Activated CD4-positive, alpha-beta T cell treated with anti-CD3 and anti-CD28 coated beads for 36 hours (primary cell): Measurements from ENCODE around the gene SREBF1. TPM values are rescaled to one million over a fixed set of nuclear protein-coding genes. Genes with fewer than 3 reads are reported as not detected.
"Not testable (repeated sequence)": the region's sequence is repeated elsewhere in the genome, so short reads cannot be mapped to it uniquely, and the experiment has no call there.

Source experiments
- ATAC-seq: fragments of 200-7000 bp; cut with Tn5 transposase; one replicate; pipeline ENCODE4 v1.10.0; 2021; ENCODE audit warnings: mild to moderate bottlenecking, moderate library complexity
- CTCF ChIA-PET: fragments of 350-600 bp; sonication (Branson Sonifier 250); formaldehyde crosslinking; loops from one replicate; lab custom pipeline; 2021; ENCODE audit warnings: antibody characterized with exemption; lab: Charles Lee
- POLR2A ChIA-PET: fragments of 350-600 bp; sonication (Branson Sonifier 250); formaldehyde crosslinking; loops from one replicate; lab custom pipeline; 2021; ENCODE audit warnings: antibody characterized with exemption, inconsistent platforms; lab: Charles Lee
- DNase-seq: peaks from one replicate; pipeline ENCODE4 v3.0.0-alpha.2; 2020
- H3K27ac Mint-ChIP-seq: one replicate; pipeline ENCODE4 v1.8.0; 2021; ENCODE audit warnings: mixed read lengths
- H3K27me3 Mint-ChIP-seq: one replicate; pipeline ENCODE4 v1.8.0; 2021; ENCODE audit warnings: mixed read lengths
- H3K36me3 Mint-ChIP-seq: one replicate; pipeline ENCODE4 v1.8.0; 2021; ENCODE audit warnings: low read depth, mixed read lengths
- H3K4me1 Mint-ChIP-seq: one replicate; pipeline ENCODE4 v1.8.0; 2021; ENCODE audit warnings: mixed read lengths
- H3K4me3 Mint-ChIP-seq: one replicate; pipeline ENCODE4 v1.8.0; 2021; ENCODE audit warnings: mild to moderate bottlenecking, moderate library complexity, mixed read lengths
- H3K9me3 Mint-ChIP-seq: one replicate; pipeline ENCODE4 v1.8.0; 2021; ENCODE audit warnings: low read depth, mixed read lengths
- intact Hi-C, 2 experiments: fragments of 100-400 bp; cut with DNase I in 1 of 2; cut with micrococcal nuclease in 1 of 2; formaldehyde crosslinking; loops; one replicate each; pipeline versions ENCODE4 v1.14.2 to v1.15.1; 2022 to 2024; cut with DNase I, micrococcal nuclease
- total RNA-seq, 2 experiments: library from RNA; stranded (reverse); gene quantifications; one replicate each; pipeline ENCODE4 v1.2.3, GENCODE V29; 2021

The SREBF1 gene
- total RNA-seq, 2 experiments from 2014 or later = 87.6 to 97.2 TPM

DNA sequence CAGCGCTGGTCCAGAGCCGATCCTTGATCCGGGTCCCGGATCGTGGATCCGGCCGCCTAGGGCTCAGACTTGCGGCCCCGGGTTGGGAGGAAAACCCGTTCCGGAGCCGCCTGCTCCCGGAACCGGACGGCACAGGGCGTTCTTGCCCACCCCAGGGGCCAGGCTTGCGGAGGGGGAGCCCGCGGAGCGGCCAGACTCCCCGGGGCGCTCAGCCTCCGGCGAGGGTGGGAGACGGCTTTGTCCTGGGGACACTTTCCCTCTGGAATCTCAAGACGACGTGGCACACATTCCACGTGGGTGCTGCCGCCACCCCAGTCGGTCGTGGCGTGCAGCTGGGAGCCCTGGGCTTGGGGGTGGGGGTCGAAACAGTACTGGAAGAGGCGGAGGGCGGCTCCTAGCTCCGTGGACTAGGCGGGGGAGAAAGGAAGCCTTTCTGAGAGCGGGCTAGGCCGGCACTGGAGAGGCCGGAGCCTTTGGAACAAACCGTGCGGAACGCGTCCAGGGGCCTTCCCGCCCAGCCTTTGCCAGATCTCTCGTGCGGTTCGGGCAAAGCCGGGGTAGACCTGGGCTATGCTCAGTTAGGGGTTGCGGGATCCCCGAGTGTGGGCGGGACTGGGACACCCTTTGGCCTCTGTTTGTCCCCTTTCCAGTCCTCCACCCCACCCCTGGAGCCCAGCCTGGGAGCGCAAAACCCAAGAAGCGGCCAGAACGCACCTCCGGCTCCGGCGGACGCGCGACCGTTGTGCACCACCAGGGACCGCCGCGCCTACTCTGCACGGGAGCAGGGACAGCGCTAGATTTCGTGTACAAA lies 26.5 kb downstream of the SREBF1 start:
- no peak overlapping the region for H3K27ac Mint-ChIP-seq
- peaks cover 11% of the 10 kb centered on the region for H3K4me1 Mint-ChIP-seq
- CTCF ChIA-PET = interaction anchor here (0.8 to 4.1 kb wide), 2 partner anchors 43 to 44 kb away, joined by 4 to 23 read pairs; no protein-coding TSS in a partner anchor
- no peak overlapping the region for H3K4me3 Mint-ChIP-seq
- no peaks in the 10 kb centered on the region for H3K27me3 Mint-ChIP-seq
- peaks cover 16% of the 10 kb centered on the region for H3K36me3 Mint-ChIP-seq
- POLR2A ChIA-PET = no interaction called here
- intact Hi-C loops = loop anchor here in 1 of 2 experiments (2.0 kb wide), 1 partner anchor 43 kb away; no protein-coding TSS in a partner anchor
- ATAC-seq (no peak), DNase-seq (no peak)
- no peaks in the 10 kb centered on the region for H3K9me3 Mint-ChIP-seq

DNA sequence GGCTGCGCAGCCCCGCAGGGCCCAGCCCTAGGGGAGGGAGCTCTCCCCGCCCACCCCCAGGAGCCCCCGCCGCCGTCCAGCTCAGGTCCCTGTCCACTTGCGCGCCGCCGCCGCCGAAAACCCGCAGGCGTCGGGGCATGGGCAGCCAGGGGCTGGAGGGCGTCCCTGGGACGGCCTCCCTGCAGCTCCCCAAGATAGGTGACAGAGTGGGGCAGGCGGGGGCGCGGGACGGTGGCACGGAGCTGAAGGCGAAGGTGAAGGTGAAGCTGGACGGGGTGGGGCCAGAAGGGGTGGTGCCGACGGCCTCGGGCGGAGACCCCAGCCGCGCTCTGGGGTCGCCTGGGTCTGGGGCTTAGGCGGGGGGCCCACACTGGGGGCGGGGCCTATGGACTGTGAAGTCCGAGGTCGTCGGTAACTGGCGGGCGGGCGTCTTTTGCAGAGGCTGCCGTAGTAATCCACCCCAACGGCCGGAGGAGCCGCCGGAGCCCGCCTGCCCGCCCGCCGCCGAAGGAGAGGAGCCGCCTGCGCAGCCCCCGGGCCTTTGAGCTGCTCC lies 27.2 kb downstream of the SREBF1 start:
- ChIA-PET CTCF (interaction anchor here (0.8 to 1.0 kb wide), 2 partner anchors 44 to 51 kb away, joined by 3 to 4 read pairs; no protein-coding TSS in a partner anchor), POLR2A (no interaction called here)
- Mint-ChIP-seq H3K27me3 (no peaks in the 10 kb centered on the region), H3K36me3 (peaks cover 13% of the 10 kb centered on the region), H3K4me3 (no peak overlapping the region), H3K9me3 (no peaks in the 10 kb centered on the region), H3K27ac (no peak overlapping the region), H3K4me1 (peaks cover 11% of the 10 kb centered on the region)
- ATAC-seq (no peak), DNase-seq (no peak)
- intact Hi-C loops = loop anchor here in 1 of 2 experiments (2.0 kb wide), 1 partner anchor 43 kb away; no protein-coding TSS in a partner anchor

DNA sequence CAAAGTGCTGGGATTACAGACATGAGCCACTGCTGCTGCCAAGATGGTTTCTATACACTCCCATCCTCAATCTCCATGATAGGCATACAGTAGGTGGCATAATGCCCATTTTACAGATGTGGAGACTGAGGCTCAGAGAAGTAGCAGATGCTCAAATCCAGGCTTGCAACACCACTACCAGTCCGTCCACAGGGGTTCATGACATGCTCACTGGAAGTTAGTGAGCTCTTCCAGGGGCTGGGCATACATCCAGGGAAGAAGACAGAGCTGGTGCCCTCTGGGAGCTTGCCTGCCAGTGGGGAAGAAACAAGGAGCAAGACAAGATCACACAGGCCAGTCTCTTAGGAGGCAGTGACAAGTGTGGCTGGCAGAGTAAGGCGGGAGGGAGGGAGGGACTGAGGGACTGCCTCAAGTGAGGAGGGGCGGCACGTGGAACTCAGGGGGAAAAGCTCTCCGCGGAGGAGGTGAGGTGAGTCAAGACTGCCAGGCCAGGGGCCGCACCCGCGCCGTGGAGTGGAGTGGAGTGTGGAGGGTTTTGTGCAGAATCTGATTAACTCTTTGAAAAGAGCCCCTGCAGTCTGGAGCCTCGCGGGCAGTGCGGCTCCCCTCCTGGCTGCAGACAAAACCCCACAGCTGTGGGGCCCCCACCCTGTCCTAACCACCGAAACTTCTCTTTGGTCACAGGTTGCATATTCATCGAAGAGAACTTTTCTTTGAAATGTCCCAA lies 27.9 kb downstream of the SREBF1 start:
- no peak for DNase-seq
- H3K4me1 Mint-ChIP-seq = peaks cover 11% of the 10 kb centered on the region
- CTCF ChIA-PET = interaction anchor here (0.6 to 1.0 kb wide), 3 partner anchors 10 to 219 kb away, joined by 3 to 4 read pairs (median 3); no protein-coding TSS in a partner anchor
- H3K27ac Mint-ChIP-seq = no peak overlapping the region
- no peaks in the 10 kb centered on the region for H3K27me3 Mint-ChIP-seq
- H3K36me3 Mint-ChIP-seq = peaks cover 11% of the 10 kb centered on the region
- no peak for ATAC-seq
- POLR2A ChIA-PET = interaction anchor here (0.6 kb wide), 1 partner anchor 18 kb away, joined by 3 read pairs; no protein-coding TSS in a partner anchor
- intact Hi-C loops = no loop called here
- no peaks in the 10 kb centered on the region for H3K9me3 Mint-ChIP-seq
- no peak overlapping the region for H3K4me3 Mint-ChIP-seq

DNA sequence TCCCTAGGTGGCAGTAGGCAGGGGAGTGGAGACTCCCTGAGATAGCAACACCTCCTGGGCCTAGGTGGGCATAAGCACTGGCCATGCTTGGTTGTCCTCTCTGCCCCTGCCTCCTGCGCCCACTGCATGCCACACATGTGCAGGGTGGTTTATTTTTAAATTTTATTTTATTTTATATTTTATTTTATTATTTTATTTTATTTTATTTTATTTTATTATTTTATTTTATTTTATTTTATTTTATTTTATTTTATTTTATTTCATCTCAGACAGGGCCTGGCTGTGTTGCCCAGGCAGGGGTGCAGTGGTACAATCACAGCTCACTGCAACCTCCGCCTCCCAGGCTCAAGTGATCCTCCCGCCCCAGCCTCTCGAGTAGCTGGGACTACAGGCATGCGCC lies 28.6 kb downstream of the SREBF1 start:
- H3K4me3 Mint-ChIP-seq, intact Hi-C loops, H3K27ac Mint-ChIP-seq, ATAC-seq, H3K27me3 Mint-ChIP-seq, H3K9me3 Mint-ChIP-seq, DNase-seq: not testable (repeated sequence)
- POLR2A ChIA-PET = interaction anchor here (0.7 kb wide), 1 partner anchor 15 kb away, joined by 4 read pairs; no protein-coding TSS in a partner anchor
- peaks cover 11% of the 10 kb centered on the region for H3K36me3 Mint-ChIP-seq
- CTCF ChIA-PET = interaction anchor here (0.6 to 0.7 kb wide), 2 partner anchors 11 to 219 kb away, joined by 3 to 4 read pairs; no protein-coding TSS in a partner anchor
- peaks cover 11% of the 10 kb centered on the region for H3K4me1 Mint-ChIP-seq

DNA sequence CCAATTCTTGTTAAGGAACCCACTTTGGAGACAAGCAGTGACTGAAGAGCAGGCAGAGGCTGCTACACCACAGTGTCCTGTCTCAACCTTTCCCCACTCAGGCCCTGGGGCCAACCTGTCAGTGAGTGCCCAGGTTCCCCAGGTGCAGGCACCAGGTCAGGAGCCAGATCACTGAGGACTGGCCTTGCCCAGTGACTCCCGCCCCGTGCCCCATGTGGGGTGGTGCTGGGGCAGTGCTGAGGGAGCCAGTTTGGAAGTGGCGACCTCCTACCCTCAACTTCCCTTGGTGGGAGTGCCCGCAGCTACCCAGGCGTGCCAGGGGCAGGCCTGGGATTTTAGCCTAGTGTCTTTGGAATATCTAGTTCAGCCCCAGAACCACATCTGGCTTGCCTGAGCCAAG lies 29.3 kb downstream of the SREBF1 start:
- no peak overlapping the region for H3K4me3 Mint-ChIP-seq
- ATAC-seq (no peak), DNase-seq (no peak)
- peaks cover 6% of the 10 kb centered on the region for H3K36me3 Mint-ChIP-seq
- no peak overlapping the region for H3K27ac Mint-ChIP-seq
- no peaks in the 10 kb centered on the region for H3K9me3 Mint-ChIP-seq
- intact Hi-C loops = no loop called here
- H3K4me1 Mint-ChIP-seq = peaks cover 7% of the 10 kb centered on the region
- CTCF ChIA-PET = no interaction called here
- POLR2A ChIA-PET = interaction anchor here (0.7 kb wide), 1 partner anchor 14 kb away, joined by 4 read pairs; no protein-coding TSS in a partner anchor
- H3K27me3 Mint-ChIP-seq = no peaks in the 10 kb centered on the region

DNA sequence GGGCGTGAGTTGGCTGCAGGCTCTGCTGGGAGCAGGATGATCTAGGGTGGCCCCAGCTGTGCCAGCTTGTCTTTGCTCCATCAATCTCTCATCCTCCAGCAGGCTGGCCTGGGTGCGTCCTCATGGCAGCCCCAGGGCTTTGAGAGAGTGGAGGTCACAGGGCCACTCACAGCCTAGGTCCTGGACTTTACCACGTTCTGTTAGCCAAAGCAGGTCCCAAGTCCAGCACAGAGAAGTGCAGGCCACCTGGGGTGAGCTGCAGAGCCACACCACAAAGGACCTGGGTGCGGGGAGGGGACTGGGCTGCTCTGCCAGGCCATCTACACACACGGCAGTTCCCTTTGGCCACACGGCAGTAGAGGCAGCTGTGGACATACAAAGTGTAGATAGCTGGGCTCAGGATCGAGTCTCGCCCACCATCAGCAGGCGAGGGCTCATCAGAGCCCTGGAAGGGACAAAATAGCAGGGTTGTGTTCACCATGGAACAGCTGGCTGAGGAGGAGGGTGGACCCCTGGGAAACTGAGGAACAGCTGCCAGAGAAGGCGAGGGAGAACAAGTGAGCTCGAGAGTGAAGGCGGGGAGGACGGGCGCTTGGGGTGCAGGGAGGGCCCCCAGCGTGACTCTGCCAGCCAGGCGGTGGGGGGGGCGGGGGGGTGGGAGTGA lies 30.0 kb downstream of the SREBF1 start:
- ChIA-PET CTCF (interaction anchor here (0.6 kb wide), 1 partner anchor 112 kb away, joined by 3 read pairs; no protein-coding TSS in a partner anchor), POLR2A (interaction anchor here (0.6 kb wide), 1 partner anchor 100 kb away, joined by 3 read pairs; no protein-coding TSS in a partner anchor)
- ATAC-seq (no peak), DNase-seq (no peak)
- Mint-ChIP-seq H3K4me1 (peaks cover 3% of the 10 kb centered on the region), H3K36me3 (peaks cover 4% of the 10 kb centered on the region), H3K27me3 (no peaks in the 10 kb centered on the region), H3K4me3 (no peak overlapping the region), H3K27ac (peak overlapping the region; percentile 63), H3K9me3 (no peaks in the 10 kb centered on the region)
- intact Hi-C loops = no loop called here

DNA sequence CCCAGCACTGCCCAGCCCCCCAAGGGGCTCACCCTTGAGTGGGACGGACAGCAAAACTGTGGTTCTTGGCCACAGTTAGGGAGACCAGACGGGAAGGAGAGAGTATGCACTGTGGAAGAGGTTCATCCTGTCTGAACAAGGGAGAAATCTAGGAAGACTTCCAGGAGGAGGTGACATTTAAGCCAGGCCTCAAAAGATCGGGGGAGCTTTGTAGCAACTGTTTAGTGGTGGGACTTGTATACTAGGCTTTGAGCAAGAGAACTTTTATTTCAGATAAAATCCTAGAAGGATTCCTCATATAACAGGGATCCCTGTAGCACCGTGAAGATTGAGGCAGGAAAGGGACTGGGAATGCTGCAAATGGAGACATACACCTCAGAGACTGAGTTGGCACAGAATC lies 30.8 kb downstream of the SREBF1 start:
- H3K4me3 Mint-ChIP-seq = no peak overlapping the region
- no peak overlapping the region for H3K27ac Mint-ChIP-seq
- H3K9me3 Mint-ChIP-seq = no peaks in the 10 kb centered on the region
- ChIA-PET CTCF (interaction anchor here (0.6 kb wide), 1 partner anchor 111 kb away, joined by 3 read pairs; no protein-coding TSS in a partner anchor), POLR2A (interaction anchor here (0.6 kb wide), 1 partner anchor 101 kb away, joined by 3 read pairs; no protein-coding TSS in a partner anchor)
- intact Hi-C loops = no loop called here
- no peaks in the 10 kb centered on the region for H3K36me3 Mint-ChIP-seq
- no peaks in the 10 kb centered on the region for H3K27me3 Mint-ChIP-seq
- DNase-seq (no peak), ATAC-seq (no peak)
- H3K4me1 Mint-ChIP-seq = peaks cover 3% of the 10 kb centered on the region

DNA sequence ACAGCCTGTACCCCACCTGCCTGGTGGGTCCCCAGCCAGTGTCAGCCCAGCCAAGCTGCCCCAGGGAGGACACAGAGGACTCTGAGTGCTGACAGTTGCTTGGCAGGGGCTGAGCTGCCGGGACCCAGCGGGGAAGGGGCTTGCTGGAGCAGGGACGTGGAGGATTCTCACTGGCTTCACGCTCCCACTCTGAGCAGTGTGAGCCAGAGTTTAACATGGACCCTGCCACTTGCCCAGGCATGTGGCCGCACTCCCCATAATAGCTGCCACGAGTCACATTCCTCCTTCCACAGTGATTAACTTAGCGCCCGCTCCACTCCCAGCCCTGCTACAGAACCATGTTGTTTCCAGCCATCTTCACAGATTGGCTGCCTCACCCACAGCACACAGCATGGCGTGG lies 31.2 kb downstream of the SREBF1 start:
- ChIA-PET POLR2A (no interaction called here), CTCF (no interaction called here)
- peaks cover 3% of the 10 kb centered on the region for H3K4me1 Mint-ChIP-seq
- no peak for ATAC-seq
- H3K4me3 Mint-ChIP-seq = no peak overlapping the region
- no peak overlapping the region for H3K27ac Mint-ChIP-seq
- H3K9me3 Mint-ChIP-seq = no peaks in the 10 kb centered on the region
- no peaks in the 10 kb centered on the region for H3K27me3 Mint-ChIP-seq
- intact Hi-C loops = no loop called here
- DNase-seq = no peak
- no peaks in the 10 kb centered on the region for H3K36me3 Mint-ChIP-seq

DNA sequence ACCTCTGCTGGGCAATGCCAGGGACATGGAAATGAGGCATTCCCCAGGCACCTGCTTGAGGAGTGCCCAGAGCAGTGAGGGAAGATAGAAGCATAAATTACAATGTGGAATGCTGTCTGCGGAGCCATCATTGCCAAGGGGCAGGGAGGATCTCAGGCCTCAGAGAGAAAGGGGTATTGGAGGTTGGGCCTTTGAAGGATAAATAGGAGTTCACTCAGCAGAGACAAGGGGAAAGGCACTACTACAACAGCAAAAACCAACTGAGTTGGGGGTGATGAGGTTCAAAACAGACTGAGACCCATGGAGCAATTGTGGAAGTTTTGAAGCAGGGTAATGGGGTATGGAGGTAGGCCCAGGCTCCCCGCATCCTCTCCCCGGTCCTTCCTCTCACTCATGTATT lies 32.8 kb downstream of the SREBF1 start:
- H3K27ac Mint-ChIP-seq = no peak overlapping the region
- intact Hi-C loops = no loop called here
- peaks cover 2% of the 10 kb centered on the region for H3K36me3 Mint-ChIP-seq
- ATAC-seq (no peak), DNase-seq (no peak)
- H3K27me3 Mint-ChIP-seq = no peaks in the 10 kb centered on the region
- no peaks in the 10 kb centered on the region for H3K9me3 Mint-ChIP-seq
- no peak overlapping the region for H3K4me3 Mint-ChIP-seq
- ChIA-PET POLR2A (no interaction called here), CTCF (interaction anchor here (0.6 kb wide), 1 partner anchor 50 kb away, joined by 3 read pairs; no protein-coding TSS in a partner anchor)
- peaks cover 3% of the 10 kb centered on the region for H3K4me1 Mint-ChIP-seq

DNA sequence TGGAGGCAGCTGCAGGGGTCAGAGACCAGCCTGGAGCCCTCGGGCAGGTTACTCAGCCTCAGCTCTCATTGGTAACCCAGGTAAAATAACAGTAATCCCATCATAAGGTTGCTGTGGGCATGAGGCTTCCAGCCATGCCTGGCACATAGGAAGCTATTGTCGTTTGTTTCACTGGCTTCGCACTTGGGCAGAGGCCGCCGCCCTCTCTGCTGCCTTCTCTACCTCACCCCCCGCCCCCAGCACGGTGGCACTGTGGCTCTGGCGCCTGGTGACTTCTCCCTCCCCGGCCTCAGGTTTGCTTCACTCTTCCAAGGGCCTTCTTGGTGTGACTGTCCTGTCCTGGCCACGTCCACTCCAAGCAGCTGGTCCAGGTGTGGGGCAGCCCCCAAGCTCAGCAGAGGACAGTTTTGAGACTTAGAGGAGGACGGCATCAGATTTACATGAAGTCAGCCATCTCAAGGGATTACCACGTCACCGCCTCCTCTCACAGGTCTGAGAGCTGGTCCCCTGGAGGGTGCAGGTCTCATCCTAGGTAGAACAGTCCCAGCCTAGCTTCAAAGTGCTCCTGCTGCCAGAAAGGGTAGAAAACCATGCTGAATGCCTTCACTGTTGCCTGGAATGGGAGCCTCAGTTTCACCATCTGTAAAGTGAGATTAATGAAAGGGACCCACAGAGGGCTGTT lies 34.8 kb downstream of the SREBF1 start:
- ChIA-PET POLR2A (no interaction called here), CTCF (interaction anchor here (0.5 to 1.2 kb wide), 3 partner anchors 10 to 291 kb away, joined by 3 to 4 read pairs (median 3); no protein-coding TSS in a partner anchor)
- H3K9me3 Mint-ChIP-seq = no peaks in the 10 kb centered on the region
- H3K4me1 Mint-ChIP-seq = no peaks in the 10 kb centered on the region
- ATAC-seq (no peak), DNase-seq (no peak)
- intact Hi-C loops = no loop called here
- no peak overlapping the region for H3K4me3 Mint-ChIP-seq
- peaks cover 2% of the 10 kb centered on the region for H3K36me3 Mint-ChIP-seq
- H3K27ac Mint-ChIP-seq = no peak overlapping the region
- H3K27me3 Mint-ChIP-seq = no peaks in the 10 kb centered on the region
